ENCODE results near the gene PHACTR3.

Gene PHACTR3

GRCh38 chr20:59825563-59825920 is 221.2 kb downstream of the PHACTR3 start:
- H3K27ac ChIP-seq: no peak overlapping the region
- H3K4me2 ChIP-seq (ENCODE audit: low read length): no peak overlapping the region
- H3K4me1 ChIP-seq: no peaks in the 10 kb centered on the region
- H3K27me3 ChIP-seq (ENCODE audit: control insufficient read depth, insufficient read depth, low read length): no peaks in the 10 kb centered on the region
- no peak overlapping the region for H3K9ac ChIP-seq
- H2AFZ ChIP-seq: no peak overlapping the region
- no peaks in the 10 kb centered on the region for H3K79me2 ChIP-seq
- TF ChIP-seq CTCF (IDR thresholded peaks at IDR 0.05): no peak
- H3K36me3 ChIP-seq (ENCODE audit: control insufficient read depth, insufficient read depth, low read length): no peaks in the 10 kb centered on the region
- no peak overlapping the region for H3K4me3 ChIP-seq (ENCODE audit: low read depth, low read length)
- no peaks in the 10 kb centered on the region for H3K9me3 ChIP-seq (ENCODE audit: control insufficient read depth, low read length)

- H3K4me3 ChIP-seq (ENCODE audit: low read depth, low read length): no peak overlapping the region
- no peaks in the 10 kb centered on the region for H3K36me3 ChIP-seq (ENCODE audit: control insufficient read depth, insufficient read depth, low read length)
- H3K9me3 ChIP-seq (ENCODE audit: control insufficient read depth, low read length): no peaks in the 10 kb centered on the region
- no peak overlapping the region for H2AFZ ChIP-seq
- H3K9ac ChIP-seq: no peak overlapping the region
- no peaks in the 10 kb centered on the region for H3K27me3 ChIP-seq (ENCODE audit: control insufficient read depth, insufficient read depth, low read length)
- H3K79me2 ChIP-seq: no peaks in the 10 kb centered on the region
- no peaks in the 10 kb centered on the region for H3K4me1 ChIP-seq
- H3K27ac ChIP-seq: no peak overlapping the region
- no peak overlapping the region for H3K4me2 ChIP-seq (ENCODE audit: low read length)
- TF ChIP-seq CTCF (IDR thresholded peaks at IDR 0.05): no peak
Measured at GRCh38 chr20:59825944-59826759, 221.8 kb downstream of the PHACTR3 start.

DNA sequence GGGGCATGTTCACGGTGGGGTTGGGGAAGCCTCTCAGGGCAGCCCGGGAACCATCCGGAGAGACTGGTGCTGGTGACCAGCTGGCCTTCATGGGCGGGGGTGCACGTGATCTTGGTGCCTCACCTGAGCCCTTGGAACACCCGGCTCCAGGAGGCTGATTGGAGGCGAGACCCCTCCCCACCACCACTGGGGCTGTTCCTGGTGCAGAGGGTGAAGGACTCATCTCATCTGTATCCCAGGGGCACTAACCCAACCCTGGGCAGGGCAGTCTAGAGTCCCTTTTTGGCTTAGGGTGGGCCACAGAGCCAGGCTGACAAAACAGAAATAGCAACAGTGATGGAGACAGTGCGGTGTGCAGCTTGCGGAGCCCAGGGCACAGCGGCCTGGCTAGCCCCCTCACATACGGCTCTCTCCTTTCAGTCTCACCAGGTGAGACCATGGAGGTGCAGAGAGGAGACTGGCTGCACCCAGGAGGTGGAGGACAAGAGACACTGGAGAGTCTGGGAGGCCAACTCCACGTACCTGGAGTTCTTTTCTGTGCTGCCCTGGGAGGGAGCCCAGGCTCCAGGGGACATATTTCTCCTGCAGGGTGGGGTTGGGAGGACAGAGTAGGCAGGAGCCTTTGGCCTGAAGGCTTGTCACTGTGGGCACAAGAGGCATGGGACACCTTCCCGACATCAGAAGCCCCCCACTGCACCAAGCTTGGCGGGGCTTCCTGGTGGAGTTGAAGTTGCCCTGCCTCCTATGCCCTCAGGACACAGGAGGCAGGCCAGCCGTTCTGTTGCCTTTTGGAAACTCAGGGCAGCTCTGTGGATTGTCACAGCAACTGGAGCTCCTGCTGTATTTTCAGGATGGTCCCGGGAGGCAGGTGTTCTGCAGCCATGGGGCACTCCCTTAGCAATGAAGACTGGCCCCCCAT is 223.1 kb downstream of the PHACTR3 start:
- Histone ChIP-seq H3K4me1 (no peaks in the 10 kb centered on the region), H3K27me3 (ENCODE audit: control insufficient read depth, insufficient read depth, low read length) (no peaks in the 10 kb centered on the region), H3K36me3 (ENCODE audit: control insufficient read depth, insufficient read depth, low read length) (no peaks in the 10 kb centered on the region), H3K4me3 (ENCODE audit: low read depth, low read length) (no peak overlapping the region), H3K79me2 (no peaks in the 10 kb centered on the region), H3K27ac (no peak overlapping the region), H2AFZ (no peak overlapping the region), H3K9me3 (ENCODE audit: control insufficient read depth, low read length) (no peaks in the 10 kb centered on the region), H3K4me2 (ENCODE audit: low read length) (no peak overlapping the region), H3K9ac (no peak overlapping the region)
- TF ChIP-seq CTCF (IDR thresholded peaks at IDR 0.05): no peak

- no peaks in the 10 kb centered on the region for H3K36me3 ChIP-seq (ENCODE audit: control insufficient read depth, insufficient read depth, low read length)
- no peak for TF ChIP-seq CTCF (IDR thresholded peaks at IDR 0.05)
- no peak overlapping the region for H3K9ac ChIP-seq
- H3K4me3 ChIP-seq (ENCODE audit: low read depth, low read length): no peak overlapping the region
- no peaks in the 10 kb centered on the region for H3K27me3 ChIP-seq (ENCODE audit: control insufficient read depth, insufficient read depth, low read length)
- no peak overlapping the region for H2AFZ ChIP-seq
- H3K4me2 ChIP-seq (ENCODE audit: low read length): no peak overlapping the region
- no peaks in the 10 kb centered on the region for H3K79me2 ChIP-seq
- no peaks in the 10 kb centered on the region for H3K9me3 ChIP-seq (ENCODE audit: control insufficient read depth, low read length)
- H3K27ac ChIP-seq: no peak overlapping the region
- H3K4me1 ChIP-seq: no peaks in the 10 kb centered on the region
Measured at GRCh38 chr20:59828125-59829053, 224.0 kb downstream of the PHACTR3 start.

All from parathyroid adenoma (tissue), 2 donors.